COLO668 (cell line): ENCODE measurements around the gene OOSP2.
"Not testable (repeated sequence)": the region's sequence is repeated elsewhere in the genome, so short reads cannot be mapped to it uniquely, and the experiment has no call there.

Experiments used
- DNase-seq: peaks from one replicate; lab custom pipeline; 2025; ENCODE audit not compliant: unreplicated experiment; lab: John Stamatoyannopoulos, UW

Gene OOSP2

GRCh38 chr11:60040109-60040508 lies at the start of gene OOSP2:
Gene OOSP2, plus strand, starts transcription at chr11:60040409. Its CDS starts 51 bp downstream, at chr11:60040460.
- DNase-seq, result no peak

- no peak for DNase-seq
Observed at GRCh38 chr11:59990421-59990820, 49.8 kb upstream of the OOSP2 start.

- DNase-seq, result no peak
Observed at GRCh38 chr11:59992425-59992824, 47.8 kb upstream of the OOSP2 start.

- DNase-seq, result no peak
Observed at GRCh38 chr11:59997800-59998199, 42.4 kb upstream of the OOSP2 start.

- DNase-seq, result no peak
Observed at GRCh38 chr11:59999691-60000090, 40.5 kb upstream of the OOSP2 start.

GRCh38 chr11:60003729-60004128 lies 36.5 kb upstream of the OOSP2 start:
- no peak for DNase-seq

- no peak for DNase-seq
Observed at GRCh38 chr11:60005360-60005759, 34.8 kb upstream of the OOSP2 start.

GRCh38 chr11:60016881-60017280 lies 23.3 kb upstream of the OOSP2 start, which contains the start of gene OOSP4B:
Gene OOSP4B, plus strand, starts transcription at chr11:60017181.
- DNase-seq, result no peak

GRCh38 chr11:60018058-60018457 lies 22.2 kb upstream of the OOSP2 start:
- no peak for DNase-seq

GRCh38 chr11:60020376-60020775 lies 19.8 kb upstream of the OOSP2 start:
- not testable (repeated sequence) for DNase-seq

- no peak for DNase-seq
Observed at GRCh38 chr11:60029015-60029632, 11.1 kb upstream of the OOSP2 start.

- DNase-seq, result not testable (repeated sequence)
Observed at GRCh38 chr11:60050422-60050821, 10.2 kb downstream of the OOSP2 start.

GRCh38 chr11:60050839-60051238 lies 10.6 kb downstream of the OOSP2 start:
- DNase-seq, result not testable (repeated sequence)

GRCh38 chr11:60056349-60056969 lies 16.2 kb downstream of the OOSP2 start, which contains the start of gene MS4A3:
Gene MS4A3, plus strand, starts transcription at chr11:60056665. Its CDS starts 4,496 bp downstream, at chr11:60061161.
- no peak for DNase-seq

- no peak for DNase-seq
Observed at GRCh38 chr11:60059052-60059451, 18.8 kb downstream of the OOSP2 start.

- no peak for DNase-seq
Observed at GRCh38 chr11:60059521-60060240, 19.5 kb downstream of the OOSP2 start.

GRCh38 chr11:60064111-60064510 lies 23.9 kb downstream of the OOSP2 start:
- no peak for DNase-seq

- no peak for DNase-seq
Observed at GRCh38 chr11:60065801-60066200, 25.6 kb downstream of the OOSP2 start.

- no peak for DNase-seq
Observed at GRCh38 chr11:60069450-60069849, 29.2 kb downstream of the OOSP2 start.

GRCh38 chr11:60071644-60072043 lies 31.4 kb downstream of the OOSP2 start:
- DNase-seq, result not testable (repeated sequence)

- no peak for DNase-seq
Observed at GRCh38 chr11:60077216-60077817, 37.1 kb downstream of the OOSP2 start.

GRCh38 chr11:60077981-60078380 lies 37.8 kb downstream of the OOSP2 start:
- no peak for DNase-seq
